HG03439 (cell line): ENCODE data around the gene KSR1.

Experiments
- ATAC-seq: cut with Tn5 transposase; IDR thresholded peaks from one replicate; pipeline ENCODE4 v1.9.1; 2021; ENCODE audit warnings: mild to moderate bottlenecking, moderate library complexity; ENCODE audit not compliant: unreplicated experiment

KSR1 gene

DNA sequence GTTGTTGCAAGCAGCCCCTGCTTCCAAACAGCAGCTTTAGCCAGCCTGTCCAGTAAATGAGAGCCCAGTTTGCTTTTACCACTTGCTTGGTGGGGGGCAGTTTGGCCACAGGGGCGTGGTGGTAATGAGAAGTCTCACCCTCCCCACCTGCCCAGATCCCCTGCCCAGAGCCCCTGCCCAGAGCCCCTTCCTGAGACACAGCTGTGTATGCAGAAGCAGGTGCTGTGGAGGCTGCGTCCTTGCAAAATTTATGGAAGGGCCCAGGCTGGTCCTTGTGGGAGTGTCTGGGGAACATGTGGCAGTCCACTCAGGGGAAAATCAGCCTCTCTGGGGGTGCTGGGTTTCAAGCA is 147.1 kb downstream of the KSR1 start:
- ATAC-seq: no peak

DNA sequence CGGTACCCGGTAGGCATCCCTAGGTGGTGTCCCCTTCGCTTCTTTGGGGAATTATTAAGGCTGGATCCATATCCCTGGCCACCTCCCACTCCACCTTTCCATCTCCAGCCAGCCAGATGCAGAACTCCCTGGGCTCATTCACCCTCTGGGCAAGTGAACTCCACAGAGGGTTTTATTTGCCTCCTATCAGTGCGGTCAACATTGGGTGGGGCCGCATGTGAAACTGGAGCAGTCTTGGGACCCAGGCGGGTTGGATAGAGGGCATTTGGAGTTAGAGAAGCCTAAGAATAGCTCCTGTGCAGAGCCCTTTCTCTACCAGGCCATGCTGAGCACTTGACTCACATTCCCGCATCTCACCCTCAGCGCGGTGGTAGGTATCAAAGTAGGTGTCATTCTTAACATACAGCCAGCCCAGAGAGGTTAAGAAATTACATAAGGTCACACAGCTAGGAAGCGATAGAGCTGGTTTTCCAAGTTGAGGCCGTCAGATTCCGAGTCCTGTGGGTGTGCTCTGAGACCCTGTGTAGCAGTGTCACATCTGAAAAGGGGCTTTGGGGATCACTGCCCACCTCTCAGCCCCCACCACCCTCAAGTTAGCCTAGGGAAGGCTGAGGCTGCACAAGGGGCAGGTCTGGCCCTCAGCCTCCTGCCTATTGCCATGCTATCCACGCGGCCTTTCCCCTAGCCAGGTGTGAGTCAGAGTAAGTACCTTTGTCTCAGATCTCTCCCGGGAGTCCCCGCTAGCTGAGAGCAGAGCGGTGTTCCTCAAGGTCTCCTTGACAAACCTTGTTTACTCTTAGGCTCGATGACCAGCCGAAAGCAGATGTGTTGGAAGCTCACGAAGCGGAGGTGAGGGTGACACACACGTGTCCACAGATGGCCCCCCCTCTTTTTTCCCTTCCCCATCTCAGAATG is 147.9 kb downstream of the KSR1 start:
- no peak for ATAC-seq

DNA sequence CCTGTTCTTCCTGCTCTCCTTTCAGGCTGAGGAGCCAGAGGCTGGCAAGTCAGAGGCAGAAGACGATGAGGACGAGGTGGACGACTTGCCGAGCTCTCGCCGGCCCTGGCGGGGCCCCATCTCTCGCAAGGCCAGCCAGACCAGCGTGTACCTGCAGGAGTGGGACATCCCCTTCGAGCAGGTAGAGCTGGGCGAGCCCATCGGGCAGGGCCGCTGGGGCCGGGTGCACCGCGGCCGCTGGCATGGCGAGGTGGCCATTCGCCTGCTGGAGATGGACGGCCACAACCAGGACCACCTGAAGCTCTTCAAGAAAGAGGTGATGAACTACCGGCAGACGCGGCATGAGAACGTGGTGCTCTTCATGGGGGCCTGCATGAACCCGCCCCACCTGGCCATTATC is 149.2 kb downstream of the KSR1 start:
- no peak for ATAC-seq

GRCh38 chr17:27607521-27608091 is 151.4 kb downstream of the KSR1 start:
- ATAC-seq: no peak

DNA sequence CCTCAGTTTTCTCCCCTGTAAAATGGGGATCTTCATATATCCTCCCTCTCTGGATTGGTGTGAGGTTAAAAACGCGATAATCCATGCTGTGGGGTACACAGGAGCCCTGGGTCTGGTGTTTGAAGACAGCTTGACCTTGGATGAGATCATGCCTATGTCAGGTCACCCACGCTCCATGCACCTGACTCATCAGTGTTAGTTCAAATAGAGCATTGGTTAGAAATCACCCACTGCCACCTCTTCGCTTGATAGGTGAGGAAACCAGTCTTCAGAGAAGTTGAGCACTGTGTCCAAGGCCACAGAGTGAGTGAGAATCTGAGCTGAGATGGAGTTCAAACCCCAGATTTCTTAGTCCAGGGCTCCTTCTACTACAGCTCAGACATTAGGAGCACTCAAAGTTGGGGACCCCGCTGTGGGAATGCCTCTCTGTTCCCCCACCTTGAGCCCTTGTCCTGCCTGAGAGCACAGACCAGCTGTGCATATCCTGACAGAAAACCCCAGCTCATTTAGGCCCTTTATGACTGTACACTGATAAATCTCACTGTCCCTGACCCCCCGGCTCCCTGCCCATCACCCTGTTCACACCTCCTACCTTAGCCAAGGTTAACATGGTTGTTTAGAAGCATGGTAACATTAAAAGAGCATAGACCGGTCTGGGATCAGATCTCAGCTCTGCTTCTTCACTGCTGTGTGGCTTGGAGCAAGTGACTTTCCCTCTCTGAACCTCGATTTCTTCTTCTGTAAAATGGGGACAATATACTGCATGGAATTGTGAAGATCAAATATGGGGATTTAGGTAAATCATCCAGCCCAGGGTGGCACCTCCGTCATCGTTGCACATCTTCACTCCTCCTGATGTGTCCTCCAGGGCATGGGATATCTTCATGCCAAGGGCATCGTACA is 152.3 kb downstream of the KSR1 start:
- ATAC-seq: no peak

DNA sequence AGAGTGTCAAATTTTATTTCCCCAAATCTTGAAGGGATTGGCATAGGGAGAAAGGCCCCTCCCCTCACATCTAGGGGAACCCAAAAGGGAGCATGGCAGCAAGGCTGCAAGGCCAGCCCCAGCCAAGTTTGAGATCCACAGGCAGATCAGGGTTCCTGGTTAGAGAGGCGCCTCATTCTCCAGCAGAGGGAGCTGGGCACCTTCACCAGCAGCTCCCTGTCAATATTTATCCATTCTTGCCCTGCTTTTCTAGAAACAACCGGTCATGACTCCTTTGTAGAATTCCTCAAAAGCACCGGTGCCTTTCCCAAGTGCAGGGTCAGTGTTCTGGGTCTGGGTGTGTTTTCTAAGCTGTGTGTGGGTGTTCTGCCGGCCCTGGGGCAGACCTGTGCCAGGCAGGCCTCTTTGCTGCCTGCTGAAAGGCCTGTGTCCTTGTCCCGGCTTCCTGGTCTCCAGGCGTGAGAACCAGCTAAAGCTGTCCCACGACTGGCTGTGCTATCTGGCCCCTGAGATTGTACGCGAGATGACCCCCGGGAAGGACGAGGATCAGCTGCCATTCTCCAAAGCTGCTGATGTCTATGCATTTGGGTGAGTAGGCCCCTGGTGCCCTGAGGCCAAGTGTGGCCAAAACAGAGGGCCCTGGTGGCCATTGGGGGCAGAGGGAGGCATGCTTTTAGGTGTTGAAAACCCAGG is 153.5 kb downstream of the KSR1 start:
- ATAC-seq: no peak

GRCh38 chr17:27610304-27610677 is 154.0 kb downstream of the KSR1 start:
- no peak for ATAC-seq

DNA sequence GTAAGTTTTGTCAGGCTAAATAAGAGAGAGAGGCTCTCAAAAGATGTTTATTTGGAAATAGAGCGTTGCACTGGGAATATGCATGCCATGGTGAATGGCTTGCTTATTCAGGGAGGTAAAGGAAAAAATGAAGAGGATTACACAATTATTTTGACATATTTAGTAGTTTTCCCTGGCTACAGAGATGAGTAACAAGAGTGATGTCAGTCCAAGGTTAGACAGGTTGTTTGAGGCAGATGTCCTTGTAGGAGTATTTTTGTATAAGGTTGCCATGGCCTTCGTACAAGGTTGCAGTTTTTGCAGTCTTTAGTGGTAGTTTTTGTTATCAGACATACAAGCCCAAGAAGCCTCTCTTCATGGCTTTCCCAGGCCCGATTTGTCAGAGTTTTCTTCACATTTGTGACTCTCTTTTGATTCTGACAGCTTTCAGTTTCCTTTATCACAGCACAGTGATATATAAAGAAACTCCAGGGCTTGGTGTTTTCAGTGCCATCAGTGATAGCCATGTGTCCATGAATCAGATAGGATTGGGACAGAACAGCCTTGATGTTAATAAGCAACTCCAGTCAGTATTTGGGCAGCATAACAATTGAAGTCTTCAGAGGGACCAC is 156.0 kb downstream of the KSR1 start:
- ATAC-seq: no peak

DNA sequence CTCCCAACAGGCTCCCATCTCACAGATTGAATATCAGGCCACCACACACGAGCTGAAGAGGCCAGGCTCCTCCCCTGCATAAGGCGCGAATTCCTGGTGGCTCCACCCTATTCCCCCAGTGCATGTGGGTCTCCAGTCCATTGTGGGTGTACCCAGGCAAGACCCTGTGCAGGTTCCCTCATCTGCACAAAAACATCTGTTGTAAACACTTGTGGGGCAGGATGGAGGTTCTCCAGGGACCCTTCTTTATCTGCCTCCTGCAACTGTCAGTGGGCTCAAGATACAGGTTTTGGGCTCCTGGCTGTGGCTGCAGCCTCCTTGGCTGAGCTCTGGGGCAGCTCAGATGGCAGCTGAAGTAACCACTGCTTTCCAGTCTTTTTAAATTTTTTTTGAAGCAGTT is 157.2 kb downstream of the KSR1 start:
- no peak for ATAC-seq

- ATAC-seq: no peak
Measured at GRCh38 chr17:27615121-27615520, 158.9 kb downstream of the KSR1 start.

- ATAC-seq: no peak
Measured at GRCh38 chr17:27616414-27616813, 160.2 kb downstream of the KSR1 start.

GRCh38 chr17:27618417-27618816 is 162.2 kb downstream of the KSR1 start:
- no peak for ATAC-seq

DNA sequence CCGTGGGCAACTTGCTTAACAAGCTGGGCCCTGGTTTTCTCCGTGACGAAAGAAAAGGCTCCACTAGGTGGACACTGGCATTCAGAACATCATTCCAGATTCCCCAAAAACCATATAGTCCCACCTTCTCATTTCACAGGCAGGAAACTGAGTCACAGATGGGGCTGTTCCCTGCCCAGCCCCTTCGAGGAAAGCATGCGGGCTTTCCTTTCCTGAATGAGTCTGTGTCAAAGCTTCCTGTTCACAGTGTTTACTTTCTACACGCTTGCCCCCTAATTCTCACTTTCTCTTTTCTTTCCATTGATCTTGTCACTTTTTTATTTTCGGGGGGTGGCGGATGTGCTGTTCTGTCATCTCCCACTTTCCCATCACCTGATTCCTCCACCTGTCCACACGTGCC is 164.5 kb downstream of the KSR1 start:
- no peak for ATAC-seq

- ATAC-seq: no peak
Measured at GRCh38 chr17:27621536-27621935, 165.3 kb downstream of the KSR1 start.

DNA sequence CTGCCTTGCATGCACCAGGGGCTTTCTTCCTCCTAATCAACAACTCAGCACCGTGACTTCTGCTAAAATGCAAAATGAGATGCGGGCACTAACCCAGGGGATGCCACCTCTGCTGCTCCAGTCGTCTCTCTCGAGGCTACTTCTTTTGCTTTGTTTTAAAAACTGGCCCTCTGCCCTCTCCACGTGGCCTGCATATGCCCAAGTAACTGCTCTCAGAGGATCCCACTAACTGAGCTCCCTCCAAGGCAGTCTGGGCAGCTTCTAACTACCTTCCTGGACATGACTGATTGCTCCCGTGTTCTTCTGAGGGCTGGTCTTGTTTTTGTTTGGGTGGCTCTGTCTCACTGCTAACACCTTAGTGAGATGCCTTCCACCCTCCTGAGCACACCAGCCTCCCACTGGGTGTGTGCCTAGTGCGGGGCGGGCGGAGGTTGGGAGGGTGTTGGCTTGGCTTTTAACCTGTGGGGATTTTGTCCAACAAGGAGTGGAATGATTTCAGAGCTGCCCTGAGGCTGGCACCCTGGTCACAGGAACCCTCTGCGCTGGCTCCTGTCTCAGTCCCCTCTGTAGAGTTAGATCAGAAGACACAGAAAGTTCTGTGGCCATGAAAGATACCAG is 165.8 kb downstream of the KSR1 start:
- ATAC-seq: no peak

- no peak for ATAC-seq
Measured at GRCh38 chr17:27622986-27623385, 166.7 kb downstream of the KSR1 start.

DNA sequence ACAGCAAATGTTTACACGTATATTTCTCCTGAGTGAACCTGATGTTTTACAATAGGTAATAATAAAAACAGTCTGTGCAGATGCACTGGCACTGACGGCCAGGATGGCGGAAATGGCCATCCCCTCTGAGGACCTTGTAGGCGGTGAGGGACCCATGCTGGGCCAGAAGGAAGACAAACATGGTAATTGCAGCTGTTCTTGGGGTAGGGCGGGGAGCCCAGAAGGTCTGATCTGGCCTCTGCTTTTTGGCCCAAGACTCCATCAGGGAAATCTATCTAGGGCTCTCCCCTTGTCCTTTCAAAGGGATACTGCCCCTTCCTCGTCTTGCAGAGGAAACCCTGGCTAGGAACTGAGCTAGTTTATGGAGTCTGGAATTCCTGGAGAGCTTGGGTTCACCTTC is 167.4 kb downstream of the KSR1 start:
- no peak for ATAC-seq

GRCh38 chr17:27624539-27624938 is 168.3 kb downstream of the KSR1 start:
- no peak for ATAC-seq

DNA sequence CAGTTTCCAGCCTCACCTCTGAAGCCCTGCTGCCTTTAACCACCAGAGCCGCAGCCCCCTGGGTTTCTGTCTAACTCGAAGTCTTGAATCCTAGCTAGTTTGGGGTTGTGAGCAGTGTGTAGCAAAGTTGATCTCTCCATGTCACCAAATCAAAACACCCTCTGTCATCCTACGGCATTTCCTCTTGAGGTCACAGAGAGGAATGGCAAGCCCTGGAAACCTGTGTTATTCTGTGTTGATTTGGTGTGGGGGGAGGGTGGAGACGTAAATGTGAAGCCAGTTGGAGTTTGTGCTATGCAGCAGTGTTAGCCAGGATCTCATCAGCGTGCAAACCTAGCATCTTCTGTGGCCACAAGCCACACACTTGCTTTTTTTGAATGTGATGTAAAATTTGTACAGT is 169.6 kb downstream of the KSR1 start:
- ATAC-seq: no peak

DNA sequence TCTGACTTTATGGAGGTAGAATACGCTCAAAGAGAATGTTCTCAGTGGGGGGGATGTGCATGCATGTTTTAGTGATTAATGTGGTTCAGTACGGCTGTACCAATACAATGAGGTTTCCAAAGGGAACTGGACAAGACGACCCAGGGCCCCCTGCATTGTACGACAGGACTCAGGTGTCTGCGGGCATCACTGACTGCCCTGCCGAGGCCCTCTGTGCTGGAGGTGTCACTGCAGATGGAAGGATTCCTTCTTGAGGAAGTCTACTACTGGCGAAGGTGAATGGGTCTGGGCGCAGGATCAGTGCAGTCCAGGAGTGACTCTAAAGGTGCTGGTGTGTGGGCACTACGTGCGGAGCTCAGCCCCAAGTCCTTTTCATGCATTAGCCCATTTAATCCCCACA is 171.3 kb downstream of the KSR1 start:
- ATAC-seq: no peak
